ENCODE results near the gene CDC37.

GRCh38 chr19:10418485-10419199, 15.3 kb upstream of the CDC37 start:
- no peak for TF ChIP-seq CTCF (optimal IDR thresholded peaks at IDR 0.05 in 1 of 3, IDR thresholded peaks at IDR 0.05 in 1 of 3, conservative IDR thresholded peaks at IDR 0.05 in 1 of 3; ENCODE audit: extremely low read depth in 1 of 3, insufficient read depth in 2 of 3, low read length in 3 of 3)
- TF ChIP-seq EZH2 (IDR thresholded peaks at IDR 0.05; ENCODE audit: low read length), result peak; percentile 70
